GM23248 (cell line): ENCODE results near the gene CD83. TPM values are rescaled to one million over a fixed set of nuclear protein-coding genes. Genes with fewer than 3 reads are reported as not detected.
"Not testable (repeated sequence)": the region's sequence is repeated elsewhere in the genome, so short reads cannot be mapped to it uniquely, and the experiment has no call there.

ENCODE experiments used
- DNase-seq: peaks from one replicate; pipeline ENCODE4 v3.0.0-alpha.2; 2015
- H2AFZ ChIP-seq: fragments of 200-600 bp; sonication (generic); 2 replicates; pipeline ENCODE4 v1.6.1; 2016; ENCODE audit warnings: antibody characterized with exemption
- H3F3A ChIP-seq: fragments of 200-600 bp; sonication (generic); 2 replicates; pipeline ENCODE4 v1.6.1; 2016; ENCODE audit warnings: mild to moderate bottlenecking, antibody characterized with exemption, mixed run types; ENCODE audit not compliant: insufficient read depth
- H3K27ac ChIP-seq: fragments of 200-600 bp; sonication (generic); 2 replicates; pipeline ENCODE4 v1.5.1; 2016; ENCODE audit warnings: mild to moderate bottlenecking
- H3K27me3 ChIP-seq: fragments of 200-600 bp; sonication (generic); replicated peaks from 2 replicates; pipeline ENCODE4 v1.6.1; 2016; ENCODE audit warnings: mild to moderate bottlenecking; ENCODE audit not compliant: insufficient read depth
- H3K36me3 ChIP-seq: fragments of 200-600 bp; sonication (generic); 2 replicates; pipeline ENCODE4 v1.6.1; 2016; ENCODE audit warnings: low read depth, mild to moderate bottlenecking
- H3K4me1 ChIP-seq: fragments of 200-600 bp; sonication (generic); 2 replicates; pipeline ENCODE4 v1.6.1; 2016; ENCODE audit warnings: mild to moderate bottlenecking; ENCODE audit not compliant: insufficient read depth
- H3K4me2 ChIP-seq: fragments of 200-600 bp; sonication (generic); one replicate; pipeline ENCODE4 v1.6.1; 2016; ENCODE audit warnings: mild to moderate bottlenecking; ENCODE audit not compliant: unreplicated experiment
- H3K4me3 ChIP-seq: fragments of 200-600 bp; sonication (generic); 2 replicates; pipeline ENCODE4 v1.5.1; 2016; ENCODE audit warnings: mild to moderate bottlenecking
- H3K79me2 ChIP-seq: fragments of 200-600 bp; sonication (generic); 2 replicates; pipeline ENCODE4 v1.6.1; 2016; ENCODE audit warnings: mild to moderate bottlenecking; ENCODE audit not compliant: insufficient read depth
- H3K9ac ChIP-seq: fragments of 200-600 bp; sonication (generic); 2 replicates; pipeline ENCODE4 v1.6.1; 2016; ENCODE audit warnings: mild to moderate bottlenecking
- H3K9me2 ChIP-seq: fragments of 200-600 bp; sonication (generic); 2 replicates; pipeline ENCODE4 v1.6.1; 2016; ENCODE audit warnings: mixed run types, mild to moderate bottlenecking, moderate library complexity; ENCODE audit not compliant: insufficient read depth
- H3K9me3 ChIP-seq: fragments of 200-600 bp; sonication (generic); one replicate; pipeline ENCODE4 v1.6.1; 2017; ENCODE audit warnings: low read depth
- H4K20me1 ChIP-seq: fragments of 200-600 bp; sonication (generic); 2 replicates; pipeline ENCODE4 v1.6.0; 2016; ENCODE audit not compliant: insufficient read depth
- EZH2 ChIP-seq: fragments of 200-600 bp; sonication (generic); IDR thresholded peaks from 2 replicates; pipeline ENCODE4 v1.6.1; 2018; ENCODE audit warnings: antibody characterized with exemption, mild to moderate bottlenecking; ENCODE audit not compliant: insufficient read depth, poor library complexity, severe bottlenecking
- EZH2phosphoT487 ChIP-seq: fragments of 200-600 bp; sonication (generic); IDR thresholded peaks from 2 replicates; pipeline ENCODE4 v1.6.1; 2018; ENCODE audit warnings: antibody characterized with exemption, moderate library complexity, mild to moderate bottlenecking, low read depth; ENCODE audit not compliant: insufficient read depth
- WGBS, 2 experiments: methylation state at CpG; one replicate each; pipeline ENCODE4 v1.1.6; 2015 to 2017; ENCODE audit warnings: low lambda C conversion rate in 2 of 2, low coverage in 1 of 2; ENCODE audit errors: missing lambda C conversion rate in 2 of 2; 5-methylcytosine and 5-hydroxymethylcytosine counted together
- in situ Hi-C: fragments of 300-500 bp; cut with MboI; formaldehyde crosslinking; loops from 2 replicates; pipeline ENCODE4 v1.15.0; 2020
- polyA plus RNA-seq: library from polyadenylated mRNA; unstranded; fragments of >200 nt; fragmentation: Nextera tagmentation; extraction: Ambion mirVana; gene quantifications from 2 replicates; pipeline ENCODE4 v1.2.1, GENCODE V29; 2016
- total RNA-seq: library from RNA; depleted of rRNA; stranded (reverse); fragments of >200 nt; shearing (Covaris generic); gene quantifications from 2 replicates; pipeline ENCODE4 v1.2.3, GENCODE V29; 2014

Gene CD83
- total and polyA plus RNA-seq, 2 experiments from 2014 or later: 1.2 to 1.5 TPM

GRCh38 chr6:14147891-14148290 is 30.3 kb downstream of the CD83 start:
- Histone ChIP-seq H3K79me2 (no peaks in the 10 kb centered on the region), H3K4me2 (no peak overlapping the region), H3K4me1 (no peaks in the 10 kb centered on the region), H2AFZ (no peak overlapping the region), H3K9ac (no peak overlapping the region), H3K4me3 (no peak overlapping the region), H4K20me1 (no peaks in the 10 kb centered on the region), H3K36me3 (no peaks in the 10 kb centered on the region), H3K9me2 (no peaks in the 10 kb centered on the region), H3K27ac (no peak overlapping the region), H3K9me3 (no peaks in the 10 kb centered on the region), H3F3A (no peaks in the 10 kb centered on the region), H3K27me3 (peaks cover under 1% of the 10 kb centered on the region)
- WGBS, 2 experiments: 91 to 92% methylated on average over 7 of the region's 7 CpGs
- no peak for DNase-seq
- TF ChIP-seq EZH2phosphoT487 (no peak), EZH2 (no peak)
- in situ Hi-C loops: no loop called here

DNA sequence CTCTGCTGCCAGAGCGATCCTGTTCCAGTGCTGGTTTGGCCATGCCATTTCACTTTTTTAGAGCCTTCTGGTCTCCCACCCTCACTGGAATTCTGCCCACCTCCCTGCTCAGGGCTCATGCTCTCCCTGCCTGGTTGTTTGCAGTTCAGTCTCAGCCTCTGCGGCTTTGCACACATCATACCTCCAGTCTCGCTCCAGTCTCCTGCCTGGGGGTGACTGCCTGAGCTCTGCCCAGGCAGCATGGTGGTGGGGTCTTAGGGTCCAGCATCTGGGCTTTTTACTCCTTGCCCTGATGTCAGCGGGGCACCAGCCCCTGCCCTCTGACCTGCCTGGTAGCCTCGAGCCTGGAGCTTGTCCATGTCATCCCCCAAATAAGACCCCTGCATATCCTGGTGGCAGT is 30.9 kb downstream of the CD83 start:
- Histone ChIP-seq H3K9me2 (no peaks in the 10 kb centered on the region), H2AFZ (no peak overlapping the region), H3K9ac (no peak overlapping the region), H3K27me3 (peaks cover 6% of the 10 kb centered on the region), H3K4me3 (no peak overlapping the region), H3K4me2 (no peak overlapping the region), H3K79me2 (no peaks in the 10 kb centered on the region), H3F3A (no peaks in the 10 kb centered on the region), H3K9me3 (no peaks in the 10 kb centered on the region), H3K27ac (no peak overlapping the region), H3K4me1 (no peaks in the 10 kb centered on the region), H3K36me3 (no peaks in the 10 kb centered on the region), H4K20me1 (no peaks in the 10 kb centered on the region)
- no peak for TF ChIP-seq EZH2phosphoT487
- TF ChIP-seq EZH2: no peak
- WGBS, 2 experiments: 74 to 81% methylated on average over 5 of the region's 5 CpGs
- DNase-seq: no peak
- in situ Hi-C loops: no loop called here

GRCh38 chr6:14149053-14149738 is 31.6 kb downstream of the CD83 start:
- TF ChIP-seq EZH2phosphoT487 (no peak), EZH2 (no peak)

GRCh38 chr6:14149739-14150130 is 32.2 kb downstream of the CD83 start:
- no peaks in the 10 kb centered on the region for H3K79me2 ChIP-seq
- no peak overlapping the region for H3K9ac ChIP-seq
- TF ChIP-seq EZH2 (no peak), EZH2phosphoT487 (no peak)
- no peak overlapping the region for H3K4me3 ChIP-seq
- no peaks in the 10 kb centered on the region for H3K9me2 ChIP-seq
- in situ Hi-C loops: no loop called here
- no peak overlapping the region for H3K4me2 ChIP-seq
- no peaks in the 10 kb centered on the region for H3F3A ChIP-seq
- H3K9me3 ChIP-seq: no peaks in the 10 kb centered on the region
- no peaks in the 10 kb centered on the region for H4K20me1 ChIP-seq
- H3K4me1 ChIP-seq: no peaks in the 10 kb centered on the region
- WGBS, 2 experiments: 88 to 89% methylated on average over 7 of the region's 7 CpGs
- no peak overlapping the region for H2AFZ ChIP-seq
- H3K27ac ChIP-seq: no peak overlapping the region
- DNase-seq: no peak
- peaks cover 7% of the 10 kb centered on the region for H3K27me3 ChIP-seq
- H3K36me3 ChIP-seq: no peaks in the 10 kb centered on the region

More at GRCh38 chr6:14149053-14149738, 31.6 kb downstream of the CD83 start:
- Histone ChIP-seq H3K4me2 (no peak overlapping the region), H3K79me2 (no peaks in the 10 kb centered on the region), H2AFZ (no peak overlapping the region), H3K9me2 (no peaks in the 10 kb centered on the region), H3K9me3 (no peaks in the 10 kb centered on the region), H3K4me1 (no peaks in the 10 kb centered on the region), H4K20me1 (no peaks in the 10 kb centered on the region), H3K36me3 (no peaks in the 10 kb centered on the region), H3K4me3 (no peak overlapping the region), H3K27ac (no peak overlapping the region), H3F3A (no peaks in the 10 kb centered on the region), H3K9ac (no peak overlapping the region), H3K27me3 (peaks cover 7% of the 10 kb centered on the region)
- WGBS, 2 experiments: 65% methylated on average over 6 of the region's 6 CpGs
- in situ Hi-C loops: no loop called here
- DNase-seq: no peak

DNA sequence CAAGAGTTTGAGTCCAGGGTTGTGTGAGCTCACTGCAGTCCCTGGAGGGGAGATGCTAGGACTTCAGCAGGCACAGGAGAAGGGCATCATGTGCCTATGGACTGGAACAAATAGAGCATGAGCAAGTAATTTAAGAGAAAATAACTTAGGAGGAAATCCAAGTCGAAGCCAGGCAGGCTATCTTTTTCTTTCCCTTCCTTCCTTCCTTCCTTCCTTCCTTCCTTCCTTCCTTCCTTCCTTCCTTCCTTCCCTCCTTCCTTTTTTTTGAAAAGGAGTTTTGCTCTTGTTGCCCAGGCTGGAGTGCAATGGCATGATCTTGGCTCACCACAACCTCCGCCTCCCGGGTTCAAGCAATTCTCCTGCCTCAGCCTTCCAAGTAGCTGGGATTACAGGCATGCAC is 33.7 kb downstream of the CD83 start:
- H3K9me3 ChIP-seq, H3K36me3 ChIP-seq, H3K27ac ChIP-seq, H3K9ac ChIP-seq, H3K4me2 ChIP-seq, H3K4me3 ChIP-seq, H4K20me1 ChIP-seq, H3K9me2 ChIP-seq, H3K79me2 ChIP-seq, H3K4me1 ChIP-seq, H3F3A ChIP-seq, DNase-seq, in situ Hi-C loops, H2AFZ ChIP-seq: not testable (repeated sequence)
- H3K27me3 ChIP-seq: peaks cover 12% of the 10 kb centered on the region
- WGBS, 2 experiments: 60 to 89% methylated on average over 1 to 3 of the region's 3 CpGs
